ENCODE results near the gene KLK12. TPM values are rescaled to one million over a fixed set of nuclear protein-coding genes. Genes with fewer than 3 reads are reported as not detected.
A peak's percentile ranks its signal among the peaks of the same experiment; 100 is the strongest.

The KLK12 gene
- total RNA-seq, 1 donor from 2014 or later, result not detected

GRCh38 chr19:51002542-51003311 is 32.1 kb downstream of the KLK12 start:
- Mint-ChIP-seq H3K4me3 (peak overlapping the region; percentile 33), H3K36me3 (no peaks in the 10 kb centered on the region), H3K27ac (no peak overlapping the region), H3K27me3 (ENCODE audit: low read depth) (peaks cover 63% of the 10 kb centered on the region), H3K4me1 (peaks cover 18% of the 10 kb centered on the region), H3K9me3 (no peaks in the 10 kb centered on the region)
- TF ChIP-seq CTCF (IDR thresholded peaks at IDR 0.05; ENCODE audit: unreplicated experiment), result no peak
- DNase-seq (ENCODE audit: low spot score in 2 of 2, unreplicated experiment in 2 of 2), result no peak

GRCh38 chr19:51002089-51002532 is 32.7 kb downstream of the KLK12 start:
- no peak for DNase-seq (ENCODE audit: low spot score in 2 of 2, unreplicated experiment in 2 of 2)
- Mint-ChIP-seq H3K4me3 (peak overlapping the region; percentile 33), H3K27me3 (ENCODE audit: low read depth) (peaks cover 62% of the 10 kb centered on the region), H3K27ac (peak overlapping the region; percentile 25), H3K4me1 (peaks cover 18% of the 10 kb centered on the region), H3K36me3 (no peaks in the 10 kb centered on the region), H3K9me3 (no peaks in the 10 kb centered on the region)
- TF ChIP-seq CTCF (IDR thresholded peaks at IDR 0.05; ENCODE audit: unreplicated experiment), result no peak

- Mint-ChIP-seq H3K36me3 (no peaks in the 10 kb centered on the region), H3K27me3 (ENCODE audit: low read depth) (peaks cover 62% of the 10 kb centered on the region), H3K4me3 (peak within 1 kb of the TSS; percentile 33), H3K9me3 (no peaks in the 10 kb centered on the region), H3K27ac (peak within 1 kb of the TSS; percentile 59), H3K4me1 (peaks cover 18% of the 10 kb centered on the region)
- TF ChIP-seq CTCF (IDR thresholded peaks at IDR 0.05; ENCODE audit: unreplicated experiment), result no peak
- no peak for DNase-seq (ENCODE audit: low spot score in 2 of 2, unreplicated experiment in 2 of 2)
Observed at GRCh38 chr19:51001515-51001914, 33.3 kb downstream of the KLK12 start, which contains the start of gene KLK8. Gene KLK8, minus strand, starts transcription at chr19:51001604. Its CDS starts 437 bp downstream, at chr19:51001167.

- Mint-ChIP-seq H3K4me3 (no peak overlapping the region), H3K36me3 (no peaks in the 10 kb centered on the region), H3K4me1 (peaks cover 18% of the 10 kb centered on the region), H3K9me3 (no peaks in the 10 kb centered on the region), H3K27ac (no peak overlapping the region), H3K27me3 (ENCODE audit: low read depth) (peaks cover 61% of the 10 kb centered on the region)
- no peak for TF ChIP-seq CTCF (IDR thresholded peaks at IDR 0.05; ENCODE audit: unreplicated experiment)
- DNase-seq (ENCODE audit: low spot score in 2 of 2, unreplicated experiment in 2 of 2), result no peak
Observed at GRCh38 chr19:51000981-51001380, 33.8 kb downstream of the KLK12 start.

- DNase-seq (ENCODE audit: low spot score in 2 of 2, unreplicated experiment in 2 of 2), result no peak
- no peak overlapping the region for H3K27ac Mint-ChIP-seq
- no peak overlapping the region for H3K4me3 Mint-ChIP-seq
- no peaks in the 10 kb centered on the region for H3K36me3 Mint-ChIP-seq
- TF ChIP-seq CTCF (IDR thresholded peaks at IDR 0.05; ENCODE audit: unreplicated experiment), result no peak
- no peaks in the 10 kb centered on the region for H3K9me3 Mint-ChIP-seq
- H3K27me3 Mint-ChIP-seq (ENCODE audit: low read depth), result peaks cover 62% of the 10 kb centered on the region
- H3K4me1 Mint-ChIP-seq, result peaks cover 18% of the 10 kb centered on the region
Observed at GRCh38 chr19:51000426-51000825, 34.4 kb downstream of the KLK12 start.

All from mesothelial cell of epicardium (in vitro differentiated cells).